DMS 273 (cell line): ENCODE data around the gene FSTL4.
"Not testable (repeated sequence)": the region's sequence is repeated elsewhere in the genome, so short reads cannot be mapped to it uniquely, and the experiment has no call there.

Experiments
- DNase-seq: peaks from one replicate; lab custom pipeline; 2025; ENCODE audit not compliant: unreplicated experiment; lab: John Stamatoyannopoulos, UW

Gene FSTL4

DNA sequence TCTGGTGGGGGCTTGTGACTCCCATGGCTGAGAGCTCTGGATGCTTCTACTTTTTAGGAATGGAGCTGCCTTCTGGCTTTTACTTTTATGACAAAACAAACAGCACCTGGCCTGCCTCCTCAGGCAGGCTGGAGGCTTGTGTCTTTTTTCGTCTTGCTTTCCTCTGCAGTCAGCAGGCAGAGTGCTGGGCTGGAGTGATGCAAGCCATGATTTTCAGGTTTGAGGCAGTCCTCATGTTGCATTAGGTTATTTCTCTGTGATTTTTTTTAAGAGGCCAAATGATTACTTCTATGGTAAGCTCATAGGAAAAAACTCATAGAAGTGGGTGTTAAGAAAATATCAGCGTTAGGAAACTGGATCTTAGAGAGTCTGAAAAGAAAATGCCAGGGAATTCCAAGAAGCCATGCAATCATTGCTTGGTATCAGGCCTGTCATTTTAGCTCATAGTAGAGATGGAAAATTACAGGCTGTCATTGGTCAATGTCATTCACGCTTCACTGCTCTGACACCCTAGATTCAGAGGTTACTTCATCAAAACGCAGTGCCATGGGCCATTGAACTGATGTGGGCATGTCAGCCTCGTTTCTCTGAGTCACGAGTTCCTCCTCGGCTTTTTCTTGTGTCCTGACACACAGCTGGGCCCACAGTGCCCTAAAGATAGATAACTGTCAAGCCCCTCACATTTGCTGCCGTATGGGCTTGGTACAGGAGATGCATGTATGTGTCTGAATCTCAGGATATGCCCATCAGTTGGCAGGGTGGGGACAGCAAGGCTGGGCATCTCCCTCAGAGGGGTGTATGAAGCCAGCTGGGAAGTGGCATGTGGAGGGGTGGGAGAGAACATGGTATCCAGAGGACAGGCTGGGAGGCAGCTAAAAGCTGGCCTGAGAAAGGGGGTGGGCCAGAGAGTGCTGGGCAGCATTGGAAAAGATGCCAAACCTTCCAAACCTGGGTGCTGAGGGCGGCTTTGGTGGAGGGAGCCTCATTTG is 408.7 kb downstream of the FSTL4 start:
- DNase-seq, result no peak

GRCh38 chr5:133202066-133202665 is 410.2 kb downstream of the FSTL4 start:
- DNase-seq, result no peak

DNA sequence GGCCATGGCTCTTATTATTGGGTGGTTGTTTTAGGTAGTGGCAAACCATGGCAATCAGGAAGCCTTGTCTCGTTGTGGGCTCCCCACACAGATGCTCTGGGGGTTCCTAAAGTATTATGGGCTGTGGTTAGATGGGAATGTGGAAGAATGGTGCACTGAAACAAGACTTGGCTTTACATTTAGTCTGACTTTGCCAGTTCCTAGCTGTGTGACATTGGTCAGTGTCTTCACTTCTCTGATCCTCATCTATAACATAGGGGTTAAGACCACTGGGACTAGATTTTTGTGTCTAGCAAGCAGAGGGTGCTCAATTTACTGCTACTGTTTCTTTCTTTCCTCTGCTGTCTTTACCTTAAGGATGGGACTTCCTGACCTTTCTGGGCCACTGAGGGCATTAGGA is 411.0 kb downstream of the FSTL4 start:
- DNase-seq, result no peak

DNA sequence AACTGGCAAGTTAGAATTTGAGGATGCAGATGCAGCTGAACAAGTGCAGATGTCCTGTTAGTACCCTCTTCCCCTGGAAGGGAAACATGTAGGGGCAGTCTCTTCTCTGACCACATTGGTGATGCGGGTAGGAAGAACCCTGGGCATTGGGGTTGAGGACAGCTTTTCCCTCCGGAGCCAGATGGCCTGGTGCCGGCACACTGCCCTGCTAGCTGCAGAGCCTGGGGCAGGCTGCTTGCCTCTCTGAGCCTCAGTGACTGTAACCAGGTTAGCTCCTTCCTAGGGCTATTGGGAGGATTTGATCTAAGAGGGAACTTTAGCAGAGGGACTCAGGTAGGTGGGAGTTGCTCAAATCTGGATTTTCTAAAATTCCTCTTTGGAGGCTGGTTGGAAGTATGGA is 412.1 kb downstream of the FSTL4 start:
- DNase-seq, result peak; percentile 20

GRCh38 chr5:133199417-133200178 is 412.7 kb downstream of the FSTL4 start:
- no peak for DNase-seq

DNA sequence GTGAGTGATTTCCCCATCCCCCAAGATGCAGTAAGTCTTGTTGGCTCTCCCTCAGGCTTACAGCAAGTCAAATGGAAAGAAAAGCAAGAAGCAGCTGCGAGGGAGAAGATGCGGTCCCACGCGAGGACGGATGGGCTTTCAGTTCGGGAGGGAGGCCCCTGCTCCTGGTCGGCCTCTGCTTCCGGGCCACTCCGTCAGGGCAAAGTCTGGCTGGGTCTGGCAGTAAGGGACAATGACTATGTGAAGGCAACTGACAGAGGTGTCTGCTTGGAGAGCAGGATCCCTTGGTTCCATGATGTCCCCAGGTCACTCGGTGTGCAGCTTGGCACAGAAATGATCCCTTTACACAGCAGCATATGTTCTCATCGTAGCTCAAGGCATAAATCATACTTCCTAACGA is 413.8 kb downstream of the FSTL4 start:
- DNase-seq, result no peak

DNA sequence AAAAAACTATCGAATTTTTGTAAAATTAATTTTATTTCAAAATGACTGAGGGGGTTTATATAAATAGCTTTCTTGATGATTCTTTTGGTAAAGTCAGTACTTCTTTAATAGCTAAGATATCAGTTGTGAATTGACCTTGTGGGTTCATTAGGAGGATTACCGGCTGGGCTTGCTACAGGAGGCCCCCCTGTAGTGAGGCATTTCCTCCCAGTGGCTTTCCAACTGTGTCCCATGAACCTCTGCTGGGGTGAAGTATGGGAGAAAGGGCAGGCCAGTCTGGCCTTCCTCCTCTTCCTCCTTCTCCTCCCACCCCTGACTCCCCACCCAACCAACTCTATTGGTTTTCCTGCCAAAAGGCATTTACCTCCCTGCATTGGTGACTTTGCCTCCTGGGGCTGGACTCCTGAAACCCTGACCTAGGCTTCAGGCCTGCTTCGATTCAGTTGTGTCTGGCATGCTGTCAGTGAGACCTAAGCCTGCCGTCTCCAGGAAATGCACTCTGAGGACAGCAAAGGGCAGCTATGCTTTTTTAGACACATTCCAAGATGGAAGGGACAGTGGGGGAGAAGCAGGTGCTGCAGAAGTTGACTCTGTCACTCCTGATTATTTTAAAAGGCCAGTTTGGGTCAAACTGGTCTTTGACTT is 415.8 kb downstream of the FSTL4 start:
- DNase-seq, result no peak

DNA sequence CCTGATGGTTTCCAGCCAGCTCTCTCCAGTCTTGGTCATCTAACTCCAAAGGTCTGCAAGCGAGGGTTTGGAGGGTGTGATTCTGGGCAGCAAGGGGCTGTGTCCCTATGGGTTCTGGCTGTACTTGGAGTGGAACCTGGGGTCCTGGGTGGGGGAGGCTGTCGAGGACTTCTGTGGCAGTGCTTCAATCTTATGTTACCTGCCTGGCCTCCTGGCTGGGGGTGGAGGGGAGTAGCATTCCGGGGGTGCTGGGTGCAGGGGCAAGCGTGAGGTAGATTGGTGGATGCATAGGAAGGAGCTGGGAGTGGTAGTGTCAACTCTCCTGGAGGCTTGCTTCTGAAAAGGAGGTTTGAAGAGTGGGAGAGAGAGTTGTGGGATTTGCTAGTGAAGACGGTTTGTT is 417.1 kb downstream of the FSTL4 start:
- no peak for DNase-seq

- DNase-seq, result no peak
These were observed 418.5 kb downstream of the FSTL4 start for GRCh38 chr5:133193794-133194193.

- no peak for DNase-seq
These were observed 419.6 kb downstream of the FSTL4 start for GRCh38 chr5:133192716-133193115.

GRCh38 chr5:133189881-133190280 is 422.5 kb downstream of the FSTL4 start:
- DNase-seq, result no peak

DNA sequence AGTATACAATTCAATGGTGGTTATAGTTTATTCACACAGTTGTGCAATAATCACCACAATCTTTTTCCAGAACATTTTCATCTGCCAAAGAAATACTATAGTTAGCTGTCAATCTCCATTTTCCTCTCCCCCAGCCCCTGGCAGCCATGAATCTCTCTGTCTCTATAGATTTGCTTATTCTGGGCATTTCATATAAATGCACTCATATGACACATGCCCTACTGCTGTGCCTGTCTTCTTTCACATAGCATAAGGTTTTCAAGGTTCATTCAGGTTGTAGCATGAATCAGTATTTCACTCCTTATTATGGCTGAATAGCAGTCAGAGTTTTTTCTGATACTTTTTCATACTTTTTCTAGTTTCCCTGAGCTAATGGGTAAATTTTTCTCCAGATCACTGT is 432.9 kb downstream of the FSTL4 start:
- DNase-seq, result no peak

GRCh38 chr5:133170756-133171387 is 441.5 kb downstream of the FSTL4 start:
- not testable (repeated sequence) for DNase-seq

DNA sequence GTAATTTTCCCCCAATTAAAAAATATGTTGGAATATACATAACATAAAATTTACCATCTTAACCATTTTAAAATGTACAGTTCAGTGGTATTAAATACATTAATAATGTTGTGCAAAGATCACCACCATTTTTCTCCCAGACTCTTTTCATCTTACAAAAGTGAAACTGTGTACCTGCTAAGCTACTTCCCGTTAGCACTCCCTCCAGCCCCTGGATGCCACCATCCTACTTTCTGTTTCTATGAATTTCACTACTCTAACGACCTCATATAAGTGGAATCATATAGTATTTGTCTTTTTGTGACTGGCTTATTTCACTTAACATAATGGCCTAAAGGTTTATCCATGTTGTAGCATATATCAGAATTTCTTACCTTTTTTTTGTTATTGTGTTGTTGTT is 447.6 kb downstream of the FSTL4 start:
- DNase-seq, result no peak

DNA sequence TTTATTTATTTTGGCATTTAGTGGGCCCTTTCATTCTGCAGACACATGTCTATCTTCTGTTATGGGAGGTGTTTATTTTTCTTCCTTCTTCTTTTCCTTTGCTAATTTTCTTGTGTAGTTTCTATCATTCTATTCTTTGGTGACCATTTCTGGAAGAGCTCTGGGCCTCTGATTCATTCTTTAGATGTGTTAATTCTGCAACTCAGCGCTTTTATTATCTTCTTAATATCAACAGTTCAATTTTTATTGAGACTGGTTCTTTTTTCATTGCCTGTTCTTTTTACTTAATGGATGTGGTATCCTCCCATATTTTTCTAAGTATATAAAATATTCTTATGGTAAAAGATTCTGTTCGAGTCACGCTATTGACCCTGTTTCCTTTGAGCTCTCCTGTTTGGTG is 448.5 kb downstream of the FSTL4 start:
- no peak for DNase-seq

DNA sequence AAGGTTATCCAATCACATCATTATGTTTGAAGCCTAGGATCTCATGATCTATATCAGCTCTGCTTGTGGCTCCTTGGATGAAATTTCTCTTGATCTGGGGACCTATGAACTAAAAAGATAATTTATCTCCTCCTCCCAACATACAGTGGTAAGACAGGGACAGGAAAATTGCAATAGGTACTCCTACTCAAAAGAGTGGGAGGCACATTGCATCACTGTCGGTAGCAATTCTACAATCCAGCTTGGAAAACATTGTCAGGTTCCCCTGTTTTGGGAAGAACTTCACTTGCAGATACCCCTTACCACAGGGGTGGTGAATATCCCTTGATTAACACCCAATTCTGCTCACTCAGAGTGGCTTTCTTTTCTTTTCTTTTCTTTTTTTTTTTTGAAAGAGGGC is 452.8 kb downstream of the FSTL4 start:
- no peak for DNase-seq

GRCh38 chr5:133155326-133155969 is 456.9 kb downstream of the FSTL4 start:
- peak; percentile 79 for DNase-seq

- no peak for DNase-seq
These were observed 457.9 kb downstream of the FSTL4 start for GRCh38 chr5:133154274-133155075.

DNA sequence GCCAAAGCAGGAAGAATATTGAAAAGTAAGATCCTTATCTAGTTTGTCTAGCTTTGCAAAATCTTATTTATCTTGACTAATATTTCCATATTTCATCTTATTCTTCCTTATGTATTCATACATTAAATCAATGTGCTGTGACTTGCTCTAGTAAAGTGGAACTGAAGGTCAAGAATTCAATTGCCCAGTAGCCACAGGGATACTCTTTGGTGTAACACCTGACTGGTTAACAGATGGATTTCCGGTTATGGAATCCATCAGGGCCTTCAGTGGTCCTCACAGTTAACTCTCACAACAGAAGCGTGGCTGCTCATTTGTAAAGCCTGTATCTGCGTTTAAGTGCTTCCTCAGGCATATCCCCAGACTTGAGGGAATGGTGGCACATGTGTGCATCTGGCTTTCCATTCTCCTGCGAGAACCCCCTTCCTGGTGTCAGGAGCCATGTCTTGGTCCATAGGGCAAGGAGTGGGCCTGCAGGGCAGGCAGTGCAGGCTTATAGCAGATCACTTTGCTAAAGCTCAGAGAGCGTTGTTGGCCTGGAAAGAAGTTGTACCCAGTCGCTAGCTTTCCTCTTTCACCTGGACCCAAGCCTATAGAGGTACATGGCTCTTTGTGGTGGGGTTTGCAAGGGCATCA is 461.3 kb downstream of the FSTL4 start:
- peak; percentile 17 for DNase-seq
